ENCODE data around the gene IRX2.

The IRX2 gene

GRCh38 chr5:2711446-2712425 lies 39.7 kb downstream of the IRX2 start:
- no peak for DNase-seq

GRCh38 chr5:2710910-2711309 lies 40.6 kb downstream of the IRX2 start:
- no peak for DNase-seq

DNA sequence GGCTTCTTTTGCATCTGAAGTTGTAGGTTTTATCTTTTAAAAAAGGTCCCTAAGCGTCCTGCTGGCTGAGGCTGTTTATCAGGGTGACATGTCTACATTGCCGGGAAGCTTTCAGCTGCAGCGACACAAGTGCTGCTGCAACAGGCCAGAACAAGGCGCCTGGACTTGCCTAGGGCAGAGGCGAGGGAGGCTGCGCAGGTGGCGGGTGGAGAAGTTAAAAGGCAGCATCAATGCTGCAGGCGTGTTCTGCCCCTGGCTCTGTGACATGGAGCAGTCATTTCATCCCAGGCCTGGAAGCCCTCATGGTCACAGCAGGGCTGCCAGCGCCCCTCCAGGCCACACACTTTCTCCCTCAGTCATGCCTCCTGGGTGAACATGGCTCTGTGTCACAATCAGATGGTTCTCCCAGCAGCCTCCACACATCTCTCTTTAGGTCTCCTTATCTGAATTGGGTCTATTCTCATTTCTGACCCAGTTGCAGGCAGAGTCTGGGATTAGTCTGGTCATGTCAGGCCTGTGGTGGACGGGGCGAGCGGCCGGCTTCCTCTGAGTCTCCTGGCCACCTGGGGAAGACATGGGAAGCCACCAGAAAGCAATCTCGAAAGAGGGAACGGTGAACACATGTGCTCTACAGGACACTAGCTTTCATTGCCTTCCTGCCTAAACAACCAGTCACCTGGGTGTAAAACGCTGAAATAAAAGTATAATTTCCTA lies 41.3 kb downstream of the IRX2 start:
- no peak for DNase-seq

DNA sequence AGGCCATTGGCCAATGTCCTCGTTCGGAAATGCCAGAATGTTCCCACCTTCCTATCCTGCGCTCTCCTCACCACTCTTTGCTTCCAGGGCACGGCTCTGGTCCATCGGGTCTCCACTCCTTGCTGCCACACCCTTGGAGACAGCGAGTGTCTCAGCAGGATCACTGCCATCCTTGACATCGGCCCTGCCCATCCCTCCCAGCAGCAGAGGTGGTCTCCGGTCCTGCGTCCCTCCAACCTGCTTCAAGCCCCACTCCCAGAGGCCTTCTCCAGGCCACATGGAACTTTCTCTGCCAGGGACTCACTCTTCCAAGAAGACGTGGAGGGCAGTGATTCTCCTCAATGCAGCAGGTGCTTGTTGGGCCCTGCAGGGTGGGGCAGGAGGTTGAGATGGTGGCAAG lies 42.7 kb downstream of the IRX2 start:
- no peak for DNase-seq

GRCh38 chr5:2708132-2708531 lies 43.3 kb downstream of the IRX2 start:
- no peak for DNase-seq

- DNase-seq: no peak
These were observed 45.6 kb downstream of the IRX2 start for GRCh38 chr5:2705861-2706260.

DNA sequence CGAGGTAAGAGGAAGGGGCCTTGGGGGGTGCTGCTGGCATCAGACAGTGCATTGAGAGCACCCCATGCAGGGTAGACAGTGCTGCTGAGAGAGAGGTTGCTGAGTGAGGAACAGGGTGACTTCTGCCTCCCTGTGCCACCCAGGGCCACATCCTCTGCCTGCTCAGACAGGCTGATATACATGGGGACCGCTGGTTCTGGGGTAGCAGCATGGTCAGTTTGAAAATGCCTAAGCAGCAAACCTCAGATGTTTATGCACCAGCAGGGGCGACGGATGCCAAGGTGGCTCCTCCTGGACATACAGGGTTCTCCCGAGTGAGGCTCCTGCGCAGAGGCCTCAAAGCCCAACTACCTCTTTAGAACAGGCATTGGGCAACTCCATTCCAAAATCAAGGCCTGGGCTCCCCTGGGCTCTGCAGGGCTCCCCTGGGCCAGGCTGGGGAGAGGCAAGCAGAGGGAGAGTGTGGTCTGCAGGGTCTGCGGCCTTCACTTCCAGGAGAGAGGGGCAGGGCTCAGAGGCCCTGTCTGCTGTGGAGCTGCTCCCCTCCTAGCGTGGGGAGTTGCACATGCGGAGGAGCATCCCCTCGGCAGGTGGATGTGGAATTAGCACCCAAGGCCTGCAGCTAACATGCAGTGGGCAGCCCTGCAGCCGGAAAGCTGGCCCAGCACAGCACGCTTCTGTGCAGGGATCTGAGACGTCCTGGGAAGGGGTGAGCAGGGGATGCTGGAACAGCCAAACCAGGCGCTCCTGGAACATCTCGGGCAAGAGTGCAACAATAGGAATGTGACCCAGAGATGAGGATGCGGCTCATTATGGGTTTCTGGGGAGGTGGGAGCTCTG lies 46.5 kb downstream of the IRX2 start:
- no peak for DNase-seq

GRCh38 chr5:2704111-2704510 lies 47.4 kb downstream of the IRX2 start:
- DNase-seq: no peak

- no peak for DNase-seq
These were observed 47.9 kb downstream of the IRX2 start for GRCh38 chr5:2703615-2704014.

DNA sequence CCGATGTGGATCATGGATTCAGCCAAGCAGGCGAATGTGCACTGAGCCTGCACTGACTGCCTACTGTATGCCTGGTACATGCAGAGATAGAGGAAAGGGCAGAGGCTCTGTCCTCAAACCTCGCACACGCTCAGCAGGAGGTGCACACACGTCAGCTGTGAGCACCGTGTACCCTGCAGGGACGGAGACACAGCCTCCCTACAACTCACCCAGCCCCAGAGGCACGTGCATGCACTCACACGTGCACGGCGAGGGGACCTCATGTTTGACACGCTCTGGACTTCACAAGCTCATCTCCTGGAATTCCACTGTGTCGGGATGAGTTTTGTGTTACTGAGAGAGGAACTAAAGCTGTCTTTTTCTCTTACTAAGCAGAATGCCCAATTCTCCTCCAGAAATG lies 48.4 kb downstream of the IRX2 start:
- no peak for DNase-seq

DNA sequence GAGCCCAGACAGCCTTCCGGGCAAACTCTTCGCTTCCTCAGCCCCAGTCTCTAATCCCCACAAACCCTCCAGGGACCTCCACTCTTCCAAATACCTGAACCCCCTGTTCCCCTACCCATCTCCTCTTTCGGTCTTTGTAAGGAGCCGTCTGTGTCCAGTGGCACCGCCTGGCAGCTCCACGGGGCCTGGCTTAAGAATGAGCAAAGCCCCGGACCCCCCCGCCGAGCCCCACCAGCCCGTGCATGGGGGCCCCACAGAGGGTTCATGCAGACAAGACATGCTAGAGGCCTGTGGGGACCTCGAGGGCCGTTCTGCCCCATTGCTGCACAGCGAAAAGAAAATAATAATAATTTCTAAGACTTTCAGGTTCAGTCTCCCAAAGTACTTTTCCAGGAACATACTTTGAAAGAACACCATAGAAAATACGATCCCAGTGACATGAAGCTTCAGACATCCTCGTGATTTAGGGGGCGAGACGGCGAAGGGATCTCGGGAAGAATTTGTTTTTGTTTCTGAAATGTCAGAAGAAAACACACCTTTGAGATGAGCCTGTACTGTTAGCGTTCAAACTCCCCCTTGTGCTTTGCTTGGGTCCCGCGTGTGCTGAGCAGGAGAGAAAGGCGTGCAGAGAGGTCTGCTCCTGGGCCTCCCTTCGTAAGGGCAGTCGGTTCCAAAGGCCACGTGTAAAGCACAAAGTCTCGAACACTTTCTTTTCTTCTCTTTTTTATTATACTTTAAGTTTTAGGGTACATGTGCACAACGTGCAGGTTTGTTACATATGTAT lies 49.2 kb downstream of the IRX2 start:
- DNase-seq: no peak

DNA sequence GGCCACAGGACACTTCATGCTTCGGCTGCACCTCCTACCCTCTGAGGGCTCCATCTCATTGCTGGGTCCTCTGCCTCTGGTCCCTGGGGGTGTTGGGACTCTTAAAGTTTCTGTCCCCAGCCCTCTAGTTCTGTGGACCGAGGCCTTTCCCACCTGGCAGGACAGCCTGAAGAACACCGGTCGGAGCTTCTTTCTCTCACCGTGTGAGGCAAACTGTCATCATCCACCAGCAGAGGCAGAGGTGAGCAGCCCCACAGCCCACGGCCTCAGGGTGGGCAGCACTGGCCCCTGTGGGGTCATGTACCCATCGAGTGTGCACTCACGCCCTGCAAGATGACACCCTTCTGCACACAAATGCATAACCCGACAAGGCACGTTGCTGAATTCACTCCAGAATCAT lies 49.9 kb downstream of the IRX2 start:
- DNase-seq: no peak

GRCh38 chr5:2700876-2701275 lies 50.6 kb downstream of the IRX2 start:
- no peak for DNase-seq

DNA sequence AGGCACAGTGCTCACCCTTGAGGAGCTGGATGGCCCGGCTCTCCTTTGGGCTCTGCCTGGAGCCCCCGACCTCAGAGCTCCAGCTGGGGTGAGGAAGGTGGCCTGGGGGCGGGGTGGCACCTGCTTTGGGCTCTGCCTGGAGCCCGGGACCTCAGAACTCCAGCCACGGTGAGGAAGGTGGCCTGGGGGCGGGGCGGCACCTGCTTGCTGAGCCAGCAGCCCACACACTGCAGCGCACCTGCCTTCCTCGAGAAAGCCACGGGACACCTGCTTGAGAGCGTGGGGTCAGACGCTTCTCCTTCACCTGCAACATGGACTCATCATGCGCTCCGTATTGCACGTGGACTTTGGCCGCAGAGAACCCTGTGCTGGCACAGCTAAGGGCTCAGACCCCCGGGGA lies 51.8 kb downstream of the IRX2 start:
- DNase-seq: no peak

GRCh38 chr5:2699231-2699630 lies 52.2 kb downstream of the IRX2 start:
- DNase-seq: no peak

DNA sequence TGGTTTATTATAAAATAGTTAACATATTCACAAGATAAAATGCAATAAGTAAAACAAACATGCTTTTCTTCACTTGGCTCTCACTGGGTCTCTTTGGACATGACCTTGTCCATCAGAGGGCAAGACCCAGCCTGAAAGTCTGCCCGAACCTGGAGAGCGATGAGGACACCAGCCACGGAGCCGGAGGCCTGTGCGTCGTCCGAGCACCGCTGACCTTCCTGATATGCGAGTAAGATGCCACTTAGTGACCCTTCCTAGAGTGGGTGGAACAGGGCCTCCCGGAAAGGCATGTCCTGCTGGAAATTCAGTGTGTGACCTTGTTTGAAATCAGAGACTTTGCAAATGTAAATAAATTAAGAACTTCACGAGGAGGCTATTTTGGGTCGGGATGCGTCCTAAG lies 52.9 kb downstream of the IRX2 start:
- no peak for DNase-seq

DNA sequence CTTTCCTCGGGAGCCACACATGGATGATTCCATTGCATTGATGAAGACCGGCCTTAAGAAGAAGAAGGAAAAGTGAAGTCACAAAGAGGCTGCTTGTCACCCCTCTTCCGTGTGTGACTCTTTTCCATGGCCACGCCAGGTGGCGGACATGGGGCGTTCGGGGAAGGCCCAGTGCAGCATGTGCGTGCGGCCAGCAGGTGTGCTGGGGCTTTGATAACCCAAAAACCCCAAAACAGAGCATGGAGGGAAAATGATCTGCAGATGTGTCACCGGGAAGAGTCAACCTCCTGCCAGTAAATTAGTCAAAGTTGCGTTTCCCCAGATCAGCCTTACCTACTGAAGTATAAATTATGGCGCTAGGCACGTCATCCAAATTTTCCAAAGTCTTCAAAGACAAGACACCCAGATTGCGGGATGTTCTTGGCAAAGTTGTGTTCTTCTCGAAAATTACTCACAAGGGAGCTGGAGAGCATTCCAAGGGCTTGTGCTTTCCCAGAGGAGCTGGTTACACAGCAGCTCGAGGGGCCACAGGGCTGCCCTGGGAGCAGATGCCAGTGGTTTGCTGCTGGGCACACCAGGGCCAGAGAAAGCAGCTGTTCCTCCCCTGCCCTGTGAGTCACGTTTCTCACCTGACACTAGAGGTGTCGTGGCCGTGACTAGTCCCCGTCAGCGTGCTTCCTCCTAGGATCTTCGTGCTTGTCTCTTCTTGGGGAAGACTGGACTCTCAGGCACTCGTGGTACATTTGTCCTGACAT lies 53.9 kb downstream of the IRX2 start:
- DNase-seq: no peak

- DNase-seq: no peak
These were observed 54.4 kb downstream of the IRX2 start for GRCh38 chr5:2697041-2697440.
